Measurements from ENCODE around the gene NRROS. TPM values are rescaled to one million over a fixed set of nuclear protein-coding genes. Genes with fewer than 3 reads are reported as not detected.

Gene NRROS
- total RNA-seq, 1 donor from 2014 or later, result 5.4 TPM

DNA sequence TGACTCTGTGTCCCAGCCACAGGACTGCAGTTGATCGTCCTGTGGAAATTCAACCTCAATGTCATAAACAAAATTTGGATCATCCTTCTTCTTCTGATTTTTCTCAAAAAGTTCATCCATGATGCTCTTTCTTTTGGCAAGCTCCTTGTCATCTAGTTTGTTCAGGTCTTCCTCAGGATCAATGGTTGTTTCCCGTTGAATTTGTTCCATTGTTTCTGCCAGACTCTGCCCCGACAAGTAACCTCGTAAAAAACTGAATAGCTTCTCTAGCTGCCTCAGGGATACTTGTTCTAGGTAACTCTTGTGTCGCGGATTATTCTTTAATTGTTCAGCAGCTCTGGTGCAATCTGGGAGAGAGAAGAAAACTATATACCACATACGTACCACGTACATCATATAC lies 68.1 kb downstream of the NRROS start:
- Histone ChIP-seq H3K9me3 (no peaks in the 10 kb centered on the region), H3K27me3 (no peaks in the 10 kb centered on the region), H3K4me3 (no peak overlapping the region), H3K36me3 (no peaks in the 10 kb centered on the region), H3K4me1 (peaks cover 9% of the 10 kb centered on the region), H3K27ac (no peak overlapping the region)
- intact Hi-C loops (cut with DNase I), result no loop called here
- no peak for TF ChIP-seq POLR2A (IDR thresholded peaks at IDR 0.05)
- TF ChIP-seq, protein P1, sequence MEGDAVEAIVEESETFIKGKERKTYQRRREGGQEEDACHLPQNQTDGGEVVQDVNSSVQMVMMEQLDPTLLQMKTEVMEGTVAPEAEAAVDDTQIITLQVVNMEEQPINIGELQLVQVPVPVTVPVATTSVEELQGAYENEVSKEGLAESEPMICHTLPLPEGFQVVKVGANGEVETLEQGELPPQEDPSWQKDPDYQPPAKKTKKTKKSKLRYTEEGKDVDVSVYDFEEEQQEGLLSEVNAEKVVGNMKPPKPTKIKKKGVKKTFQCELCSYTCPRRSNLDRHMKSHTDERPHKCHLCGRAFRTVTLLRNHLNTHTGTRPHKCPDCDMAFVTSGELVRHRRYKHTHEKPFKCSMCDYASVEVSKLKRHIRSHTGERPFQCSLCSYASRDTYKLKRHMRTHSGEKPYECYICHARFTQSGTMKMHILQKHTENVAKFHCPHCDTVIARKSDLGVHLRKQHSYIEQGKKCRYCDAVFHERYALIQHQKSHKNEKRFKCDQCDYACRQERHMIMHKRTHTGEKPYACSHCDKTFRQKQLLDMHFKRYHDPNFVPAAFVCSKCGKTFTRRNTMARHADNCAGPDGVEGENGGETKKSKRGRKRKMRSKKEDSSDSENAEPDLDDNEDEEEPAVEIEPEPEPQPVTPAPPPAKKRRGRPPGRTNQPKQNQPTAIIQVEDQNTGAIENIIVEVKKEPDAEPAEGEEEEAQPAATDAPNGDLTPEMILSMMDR (IDR thresholded peaks at IDR 0.05), result no peak
- TF ChIP-seq POLR2AphosphoS5 (IDR thresholded peaks at IDR 0.05; ENCODE audit: insufficient read depth in 1 of 2, low read depth in 1 of 2), result no peak
- DNase-seq (ENCODE audit: extremely low spot score in 2 of 2), result no peak

DNA sequence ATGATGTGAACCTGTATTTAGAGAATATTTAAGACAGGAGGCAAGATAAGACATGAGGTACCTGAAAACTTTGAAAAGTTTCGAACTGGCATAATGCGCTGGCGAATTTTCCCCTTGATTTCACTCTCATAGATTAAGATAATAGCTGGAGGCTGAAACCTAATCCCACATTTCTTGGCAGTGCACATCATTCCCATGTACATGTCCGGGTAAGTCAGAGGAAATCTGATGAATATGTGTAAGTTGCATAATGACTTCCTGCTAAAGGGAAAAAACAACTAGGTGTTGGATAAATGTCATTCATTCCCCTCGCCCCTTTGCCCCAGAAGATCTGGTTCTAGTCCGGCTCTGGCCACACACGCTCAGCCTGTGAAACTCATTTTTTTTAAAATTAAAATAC lies 69.0 kb downstream of the NRROS start:
- TF ChIP-seq POLR2AphosphoS5 (IDR thresholded peaks at IDR 0.05; ENCODE audit: insufficient read depth in 1 of 2, low read depth in 1 of 2) (no peak), POLR2A (IDR thresholded peaks at IDR 0.05) (no peak)
- TF ChIP-seq, protein P1 (IDR thresholded peaks at IDR 0.05), result no peak
- DNase-seq (ENCODE audit: extremely low spot score in 2 of 2), result no peak
- H3K27ac ChIP-seq, result no peak overlapping the region
- H3K4me1 ChIP-seq, result peaks cover 17% of the 10 kb centered on the region
- H3K27me3 ChIP-seq, result no peaks in the 10 kb centered on the region
- H3K4me3 ChIP-seq, result no peak overlapping the region
- no peaks in the 10 kb centered on the region for H3K9me3 ChIP-seq
- intact Hi-C loops (cut with DNase I), result no loop called here
- H3K36me3 ChIP-seq, result no peaks in the 10 kb centered on the region

Small RNA genes lying within 50 kb of the gene (small RNA-seq; reads per million reads assigned to genes)
- gene RNU6-646P, result not detected

Other genes with a start within 250 kb of the NRROS start
- 29.5 TPM for gene UBXN7, start 207.3 kb upstream of the NRROS start, total RNA-seq
- gene RNF168, start 135.9 kb upstream of the NRROS start, total RNA-seq, result 26.0 TPM
- gene SMCO1, start 124.3 kb upstream of the NRROS start, total RNA-seq, result not detected
- 13.5 TPM for gene WDR53, start 71.1 kb upstream of the NRROS start, total RNA-seq
- gene FBXO45, start 71.0 kb upstream of the NRROS start, total RNA-seq, result 6.6 TPM
- gene CEP19, start 72.6 kb downstream of the NRROS start, total RNA-seq, result 1.5 TPM
- gene PIGX, start 72.7 kb downstream of the NRROS start, total RNA-seq, result 31.9 TPM
- 41.3 TPM for gene PAK2, start 100.2 kb downstream of the NRROS start, total RNA-seq
- gene SENP5, start 228.2 kb downstream of the NRROS start, total RNA-seq, result 50.6 TPM

Data from vagina (tissue), 2 donors.